SK-N-MC (cell line): ENCODE measurements around the gene ROBO2.

Experiments used
- FOXP2 ChIP-seq: optimal IDR thresholded peaks from 2 replicates; pipeline ENCODE3; 2011; ENCODE audit warnings: mild to moderate bottlenecking, moderate library complexity; ENCODE audit not compliant: insufficient read depth; ENCODE audit errors: extremely low read length, control extremely low read depth
- POLR2AphosphoS5 ChIP-seq: IDR thresholded peaks from 2 replicates; pipeline ENCODE4 v1.6.1; 2012; ENCODE audit warnings: mild to moderate bottlenecking, low read depth, low read length, borderline replicate concordance

- no peak for TF ChIP-seq POLR2AphosphoS5
- no peak for TF ChIP-seq FOXP2
Observed at GRCh38 chr3:77186728-77187127, 146.8 kb downstream of the ROBO2 start.
